ENCODE results near the gene SLC25A10.

Gene SLC25A10

GRCh38 chr17:81711814-81712467 is at the start of gene SLC25A10:
Gene SLC25A10, plus strand, starts transcription at chr17:81712284. Its CDS starts 143 bp downstream, at chr17:81712427.
- DNase-seq = peak; percentile 90

- DNase-seq = no peak
Observed at GRCh38 chr17:81664051-81664470, 48.0 kb upstream of the SLC25A10 start.

- DNase-seq = no peak
Observed at GRCh38 chr17:81665205-81666091, 46.6 kb upstream of the SLC25A10 start.

GRCh38 chr17:81666092-81666341 is 46.1 kb upstream of the SLC25A10 start:
- no peak for DNase-seq

- peak; percentile 98 for DNase-seq
Observed at GRCh38 chr17:81666342-81667191, 45.5 kb upstream of the SLC25A10 start, which contains the start of the genes CCDC137 and OXLD1. Gene CCDC137, plus strand, starts transcription at chr17:81666737. Its CDS starts 30 bp downstream, at chr17:81666767. Gene OXLD1, minus strand, starts transcription at chr17:81666605. Its CDS starts 28 bp downstream, at chr17:81666577.

GRCh38 chr17:81667754-81668153 is 44.3 kb upstream of the SLC25A10 start:
- no peak for DNase-seq

- no peak for DNase-seq
Observed at GRCh38 chr17:81672504-81672903, 39.6 kb upstream of the SLC25A10 start.

- DNase-seq = no peak
Observed at GRCh38 chr17:81672954-81673353, 39.1 kb upstream of the SLC25A10 start.

GRCh38 chr17:81673561-81674258 is 38.4 kb upstream of the SLC25A10 start:
- no peak for DNase-seq

- DNase-seq = peak; percentile 21
Observed at GRCh38 chr17:81675515-81676221, 36.4 kb upstream of the SLC25A10 start.

GRCh38 chr17:81676906-81677305 is 35.2 kb upstream of the SLC25A10 start:
- DNase-seq = no peak

GRCh38 chr17:81680150-81680549 is 31.9 kb upstream of the SLC25A10 start:
- no peak for DNase-seq

- DNase-seq = no peak
Observed at GRCh38 chr17:81681672-81682071, 30.4 kb upstream of the SLC25A10 start.

- peak; percentile 30 for DNase-seq
Observed at GRCh38 chr17:81682565-81683207, 29.4 kb upstream of the SLC25A10 start.

GRCh38 chr17:81683208-81683583 is 28.9 kb upstream of the SLC25A10 start:
- no peak for DNase-seq

GRCh38 chr17:81683584-81684441 is 28.3 kb upstream of the SLC25A10 start, which contains the start of the genes ARL16 and HGS:
Gene ARL16, minus strand, starts transcription at chr17:81683797. Its CDS starts 44 bp downstream, at chr17:81683753.
Gene HGS, plus strand, starts transcription at chr17:81684011. Its CDS starts 56 bp downstream, at chr17:81684067.
- peak; percentile 100 for DNase-seq

GRCh38 chr17:81684442-81684911 is 27.6 kb upstream of the SLC25A10 start:
- peak; percentile 24 for DNase-seq

- DNase-seq = no peak
Observed at GRCh38 chr17:81685108-81685507, 27.0 kb upstream of the SLC25A10 start.

- no peak for DNase-seq
Observed at GRCh38 chr17:81686614-81687013, 25.5 kb upstream of the SLC25A10 start.
